HG03103 (cell line): Measurements from ENCODE around the gene OLR1.
A peak's percentile ranks its signal among the peaks of the same experiment; 100 is the strongest.
"Not testable (repeated sequence)": the region's sequence is repeated elsewhere in the genome, so short reads cannot be mapped to it uniquely, and the experiment has no call there.

Experiments
- ATAC-seq: cut with Tn5 transposase; IDR thresholded peaks from one replicate; pipeline ENCODE4 v1.9.1; 2021; ENCODE audit warnings: low read depth; ENCODE audit not compliant: unreplicated experiment

OLR1 gene

GRCh38 chr12:10191865-10192264, 19.9 kb upstream of the OLR1 start:
- ATAC-seq = no peak

DNA sequence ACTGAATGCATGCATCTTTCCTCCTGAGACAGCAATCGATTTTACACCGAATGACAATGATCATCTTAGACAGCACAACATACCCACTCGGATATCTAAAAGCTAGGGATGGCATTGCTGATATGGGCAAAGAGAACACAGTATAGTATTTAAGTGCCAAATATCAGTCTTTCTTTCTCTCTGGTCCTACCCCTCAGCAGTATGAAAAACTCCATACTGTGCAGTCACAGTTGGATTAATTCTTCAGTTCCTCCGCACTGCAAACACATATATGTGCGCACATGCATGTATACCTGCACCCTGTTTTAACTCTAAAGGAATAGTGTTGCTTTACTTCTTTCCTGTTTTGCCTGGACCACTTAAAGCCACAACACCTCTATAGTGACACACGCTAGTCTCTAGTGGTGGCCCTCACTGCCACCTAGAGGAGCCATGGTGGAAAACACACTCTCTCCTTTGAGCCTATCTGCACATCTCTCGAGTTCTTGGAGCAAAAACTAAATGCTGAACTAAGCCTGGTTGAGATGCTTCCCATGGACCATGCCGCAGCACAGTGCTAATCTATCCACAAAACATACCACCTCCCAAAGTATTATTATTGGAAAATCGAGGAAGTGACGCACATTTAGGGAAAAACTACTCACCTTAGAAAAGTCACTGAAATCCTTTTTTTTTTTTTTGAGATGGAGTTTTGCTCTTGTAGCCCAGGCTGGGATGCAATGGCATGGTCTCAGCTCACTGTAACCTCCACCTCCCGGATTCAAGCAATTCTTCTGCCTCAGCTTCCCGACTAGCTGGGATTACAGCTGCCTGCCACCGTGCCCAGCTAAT, 18.8 kb upstream of the OLR1 start:
- peak; percentile 79 for ATAC-seq

- no peak for ATAC-seq
Measured at GRCh38 chr12:10189653-10190052, 17.7 kb upstream of the OLR1 start.

DNA sequence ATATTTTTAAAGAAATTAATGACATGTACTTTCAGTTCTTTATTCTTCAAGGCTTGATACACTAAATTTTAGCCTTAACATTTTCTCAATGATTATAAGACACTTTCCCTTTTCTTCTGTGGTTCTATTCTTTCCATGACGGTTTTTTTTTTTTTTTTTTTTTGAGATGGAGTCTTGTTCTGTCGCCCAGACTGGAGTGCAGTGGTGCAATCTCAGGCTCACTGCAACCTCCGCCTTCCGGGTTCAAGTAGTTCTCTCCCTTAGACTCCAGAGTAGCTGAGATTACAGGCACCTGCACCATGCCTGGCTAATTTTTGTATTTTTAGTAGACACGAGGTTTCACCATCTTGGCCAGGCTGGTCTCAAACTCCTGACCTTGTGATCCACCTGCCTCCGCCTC, 15.0 kb upstream of the OLR1 start:
- ATAC-seq = not testable (repeated sequence)

DNA sequence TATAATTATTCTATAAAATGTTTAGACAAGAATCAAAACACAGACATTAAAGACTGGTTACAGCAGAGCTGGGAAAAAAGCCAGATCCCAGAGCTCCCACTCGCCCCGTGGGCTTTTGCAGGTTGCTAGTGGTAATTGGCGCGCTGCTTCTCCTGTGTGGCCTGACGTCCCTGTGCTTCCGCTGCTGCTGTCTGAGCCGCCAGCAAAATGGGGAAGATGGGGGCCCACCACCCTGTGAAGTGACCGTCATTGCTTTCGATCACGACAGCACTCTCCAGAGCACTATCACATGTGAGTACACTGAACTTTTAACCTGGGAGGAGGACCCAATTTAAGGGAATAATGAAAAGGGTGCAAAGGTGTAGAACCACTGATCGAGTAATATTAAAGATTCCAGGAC, 14.4 kb upstream of the OLR1 start:
- ATAC-seq = no peak

- ATAC-seq = no peak
Measured at GRCh38 chr12:10184261-10184843, 12.4 kb upstream of the OLR1 start.

DNA sequence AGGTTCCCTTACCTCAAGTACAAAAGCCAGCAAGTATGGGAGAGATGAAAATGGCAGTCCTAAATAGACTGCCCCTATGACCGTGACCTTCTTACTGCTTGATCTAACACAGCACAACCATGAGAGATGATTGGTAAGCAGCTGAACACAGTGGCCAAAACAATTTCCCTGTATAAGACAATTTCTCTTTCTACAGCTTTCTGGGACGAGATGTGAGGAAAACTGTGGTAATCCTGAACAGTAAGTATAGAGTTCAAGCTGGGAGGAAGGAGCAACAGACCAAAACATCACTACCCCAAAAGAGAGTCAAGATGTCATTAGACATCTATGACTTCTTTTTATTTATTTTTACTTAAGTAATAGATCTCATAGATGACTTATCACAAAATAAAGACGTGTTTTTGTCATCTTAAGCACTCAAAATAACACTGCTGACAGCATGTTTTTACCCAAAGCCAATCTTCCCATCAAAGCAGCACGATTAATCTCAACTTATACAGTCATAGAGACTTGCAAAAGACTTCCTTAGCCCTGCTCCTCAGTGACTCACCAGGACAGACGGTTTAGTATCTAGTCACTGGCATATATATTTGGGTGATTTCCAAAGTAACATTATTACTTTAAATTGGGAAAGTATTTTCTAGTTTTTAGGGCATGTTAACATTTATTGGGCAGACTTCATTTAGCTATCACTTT, 10.6 kb upstream of the OLR1 start:
- ATAC-seq = no peak

GRCh38 chr12:10179776-10180181, 7.8 kb upstream of the OLR1 start:
- ATAC-seq = no peak

DNA sequence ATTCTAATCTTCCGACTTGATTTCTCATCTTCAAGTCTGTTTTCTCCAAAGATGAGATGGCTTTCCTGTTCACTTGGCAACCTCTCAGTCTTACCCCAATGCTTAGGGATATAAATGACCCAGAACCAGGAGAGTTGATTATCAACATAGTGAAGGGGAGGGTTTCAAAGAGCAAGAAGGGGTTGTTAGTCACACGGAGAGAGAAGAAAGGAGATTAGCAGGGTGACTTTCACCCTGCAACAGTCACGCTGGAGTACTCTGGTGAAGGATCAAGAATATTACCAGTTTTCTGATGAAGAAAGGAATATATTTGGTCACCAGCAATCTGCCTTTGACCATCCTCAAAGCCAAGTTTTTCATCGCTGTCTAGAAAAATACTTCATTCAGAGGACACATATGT, 6.9 kb upstream of the OLR1 start, which contains the start of gene TMEM52B:
TMEM52B (plus strand) TSS at position 212 of the 400 bp plus-strand sequence. CDS start 543 bp downstream, outside the sequence.
- ATAC-seq = no peak

GRCh38 chr12:10175846-10176636, 4.1 kb upstream of the OLR1 start:
- ATAC-seq = no peak

DNA sequence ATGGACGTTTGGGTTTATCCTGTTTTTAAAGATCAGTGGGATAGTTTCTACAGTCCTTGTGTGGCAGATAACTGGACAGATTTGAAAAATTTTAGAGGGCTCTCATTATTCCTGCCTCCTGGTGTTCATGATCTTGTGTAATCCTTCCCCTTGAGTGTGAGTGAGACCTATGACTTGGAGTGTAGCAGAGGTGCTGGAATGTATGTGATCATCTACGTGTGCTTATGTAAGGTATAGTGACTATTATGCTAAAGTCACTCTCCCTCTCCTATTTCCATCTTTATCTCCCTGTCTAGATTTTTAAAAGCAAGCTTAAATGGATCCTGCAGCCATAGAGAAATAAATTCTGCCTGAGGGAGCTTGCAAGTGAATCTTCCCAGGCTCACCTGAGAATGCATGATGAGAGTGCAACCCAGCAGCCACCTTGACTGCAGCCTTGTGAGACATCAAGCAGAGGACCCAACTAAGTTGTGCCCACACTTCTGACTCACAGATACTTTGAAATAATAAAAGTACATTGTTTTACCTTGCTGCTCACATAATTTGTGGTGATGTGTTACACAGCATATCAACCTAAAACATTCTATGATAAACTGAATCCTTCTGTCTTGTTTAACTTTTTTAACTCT, 3.2 kb upstream of the OLR1 start:
- no peak for ATAC-seq

- no peak for ATAC-seq
Measured at GRCh38 chr12:10170216-10170615, 1.7 kb downstream of the OLR1 start.

DNA sequence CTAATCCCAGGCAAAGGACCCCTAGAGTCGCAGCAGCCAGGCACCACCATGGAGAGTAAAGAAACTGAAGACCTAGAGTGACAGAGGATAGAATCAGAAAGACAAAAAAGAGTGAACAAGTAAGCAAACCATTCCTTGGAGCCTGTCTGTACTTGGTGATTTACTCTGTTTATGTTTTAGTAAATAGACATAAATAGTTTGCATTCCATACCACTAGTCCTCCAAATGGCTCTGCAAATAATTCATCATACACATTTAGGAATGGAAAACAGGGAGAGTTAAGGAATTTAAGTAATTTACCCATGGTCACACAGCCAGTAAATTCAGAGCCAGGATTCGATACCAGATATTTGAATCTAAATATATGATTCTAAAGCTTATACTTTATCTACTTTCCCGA, 2.8 kb downstream of the OLR1 start:
- no peak for ATAC-seq

DNA sequence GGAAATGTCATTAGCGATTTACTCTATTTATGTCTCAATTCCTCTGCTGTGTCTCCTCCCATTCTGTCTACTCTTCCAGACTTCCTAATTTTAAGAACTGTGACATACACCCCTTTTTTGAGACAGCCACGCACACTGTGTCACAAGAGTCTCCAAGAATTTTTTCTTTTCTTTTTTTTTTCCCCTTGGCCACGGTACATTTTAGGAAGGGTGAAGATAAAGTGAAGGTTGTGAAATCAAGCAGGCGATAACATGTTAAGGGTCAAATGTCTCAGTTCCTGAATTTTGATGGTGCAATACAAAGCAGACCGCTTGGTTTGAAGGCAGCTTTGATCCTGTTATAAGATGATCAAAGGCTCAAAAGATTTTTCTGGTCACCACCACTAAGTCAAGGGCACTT, 4.3 kb downstream of the OLR1 start:
- ATAC-seq = no peak

GRCh38 chr12:10165421-10165820, 6.5 kb downstream of the OLR1 start:
- no peak for ATAC-seq

DNA sequence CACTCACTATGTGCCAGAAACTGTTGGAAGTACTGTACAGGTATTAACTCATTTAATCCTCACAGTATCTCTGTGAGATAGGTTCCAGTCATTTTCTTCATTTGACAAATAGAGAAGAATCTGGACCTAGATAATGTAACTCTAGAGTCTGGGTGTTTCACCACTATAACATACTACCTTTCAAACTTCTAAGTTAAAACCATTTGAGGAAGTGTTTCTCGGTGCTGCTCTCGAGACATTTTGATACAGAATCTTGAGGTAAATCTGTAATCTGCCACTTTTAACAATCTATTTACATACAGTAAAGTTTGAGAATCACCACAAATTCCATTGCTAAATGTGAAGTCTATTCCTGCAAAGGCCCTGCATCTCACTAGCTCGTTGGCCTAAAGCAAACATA, 8.8 kb downstream of the OLR1 start:
- ATAC-seq = no peak

- no peak for ATAC-seq
Measured at GRCh38 chr12:10160617-10161385, 11.1 kb downstream of the OLR1 start.

DNA sequence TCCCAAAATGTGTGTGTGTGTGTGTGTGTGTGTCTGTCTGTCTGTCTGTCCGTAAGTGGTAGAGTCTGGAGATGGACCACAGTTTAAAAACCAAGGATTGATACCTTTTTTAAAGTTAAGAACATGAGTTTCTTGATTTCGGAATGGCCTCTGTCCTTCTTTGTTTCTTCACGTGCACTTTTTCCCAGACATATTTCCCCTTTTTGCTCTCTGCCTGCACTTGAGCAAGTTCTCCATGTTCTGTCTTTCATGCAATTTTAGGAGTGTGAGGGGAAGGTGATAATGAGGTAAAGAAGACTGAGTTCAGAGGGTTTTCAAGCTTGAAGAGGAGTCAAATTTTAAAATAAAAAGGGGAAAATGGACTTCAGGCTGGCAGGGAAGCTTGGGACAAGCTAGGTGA, 12.7 kb downstream of the OLR1 start:
- no peak for ATAC-seq

GRCh38 chr12:10158406-10158805, 13.5 kb downstream of the OLR1 start:
- no peak for ATAC-seq

DNA sequence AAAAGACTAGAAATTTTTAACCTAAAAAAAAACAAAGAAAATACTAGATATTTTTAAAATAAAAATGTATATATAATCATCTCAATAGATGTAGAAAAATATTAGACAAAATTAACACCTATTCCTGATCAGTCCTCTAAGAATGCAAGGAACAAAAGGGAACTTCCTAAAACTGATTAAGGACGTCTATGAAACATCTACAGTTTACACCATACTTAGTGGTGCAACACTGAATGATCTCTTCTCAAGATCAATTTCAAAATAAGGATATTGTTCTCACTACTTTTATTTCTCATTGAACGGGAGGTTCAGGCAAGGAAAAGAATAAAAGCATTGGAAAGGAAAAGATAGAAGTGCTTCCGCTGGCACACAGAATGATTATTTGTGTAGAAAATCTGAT, 16.0 kb downstream of the OLR1 start:
- ATAC-seq = no peak
